HCT116 (cell line): ENCODE measurements around the gene SNX19. TPM values are rescaled to one million over a fixed set of nuclear protein-coding genes. Genes with fewer than 3 reads are reported as not detected.

Experiments
- ATAC-seq: fragments of 200-7000 bp; cut with Tn5 transposase; 2 replicates; pipeline ENCODE4 v1.9.1; 2020; ENCODE audit warnings: mild to moderate bottlenecking, moderate library complexity
- BruUV-seq: library from RNA; stranded (reverse); fragments of 400-500 nt; replicated peaks from 2 replicates; lab custom pipeline; 2021; lab: Mats Ljungman, UMichigan
- CTCF ChIA-PET: fragments of 300-600 bp; sonication (Branson Sonifier 250); formaldehyde crosslinking; loops from one replicate; lab custom pipeline; 2021; ENCODE audit warnings: antibody characterized with exemption; lab: Charles Lee
- POLR2A ChIA-PET: fragments of 300-600, 350-600 bp; sonication (Branson Sonifier 250); formaldehyde crosslinking; loops from one replicate; lab custom pipeline; 2021; ENCODE audit warnings: antibody characterized with exemption; lab: Charles Lee
- RAD21 ChIA-PET, 2 experiments: fragments of 300-600 bp; sonication (Branson Sonifier 250); formaldehyde crosslinking; loops; one replicate each; lab custom pipeline; 2023; ENCODE audit warnings: low total read pairs in 2 of 2; ENCODE audit not compliant: uncharacterized antibody in 2 of 2, unreplicated experiment in 2 of 2, low non-redundant PET in 1 of 2; lab: Charles Lee
- DNase-seq: peaks from one replicate; pipeline ENCODE4 v3.0.0-alpha.2; 2010; ENCODE audit warnings: low read depth, low spot score
- H2AFZ ChIP-seq: fragments of 200-600 bp; shearing (Covaris generic), sonication (generic); 2 replicates; pipeline ENCODE4 v1.6.1; 2017; ENCODE audit warnings: low read depth, mixed run types, mixed read lengths, antibody characterized with exemption, low read length; ENCODE audit not compliant: poor library complexity, severe bottlenecking
- H3K27ac ChIP-seq: 2 replicates; pipeline ENCODE4 v1.5.1; 2012; ENCODE audit warnings: low read depth, low read length
- H3K27me3 ChIP-seq: fragments of 200-600 bp; sonication (generic); 2 replicates; pipeline ENCODE4 v1.6.1; 2016; ENCODE audit warnings: mixed run types, low read length, mixed read lengths; ENCODE audit not compliant: insufficient read depth
- H3K36me3 ChIP-seq, 2 experiments: fragments of 200-500 bp in 1 of 2; fragments of 200-600 bp in 1 of 2; sonication (Bioruptor generic) in 1 of 2; sonication (generic) in 1 of 2; 2 replicates each; pipeline versions ENCODE4 v1.5.1 to v1.6.1; 2014 to 2016; ENCODE audit warnings: low read length in 2 of 2, inconsistent platforms in 1 of 2, mixed read lengths in 1 of 2, mixed run types in 1 of 2; ENCODE audit not compliant: insufficient read depth in 2 of 2, control insufficient read depth in 1 of 2
- H3K4me1 ChIP-seq, 2 experiments: fragments of 200-600 bp in 1 of 2; sonication (generic) in 1 of 2; 2 replicates each; pipeline versions ENCODE4 v1.5.1 to v1.6.1; 2012 to 2017; ENCODE audit warnings: low read length in 2 of 2, inconsistent platforms in 1 of 2, mild to moderate bottlenecking in 1 of 2, mixed read lengths in 1 of 2, mixed run types in 1 of 2, moderate library complexity in 1 of 2; ENCODE audit not compliant: insufficient read depth in 2 of 2, control insufficient read depth in 1 of 2
- H3K4me2 ChIP-seq: fragments of 200-600 bp; sonication (generic); 2 replicates; pipeline ENCODE4 v1.6.1; 2017; ENCODE audit warnings: mixed run types, low read length, mixed read lengths
- H3K4me3 ChIP-seq, 2 experiments: fragments of 200-600 bp in 1 of 2; sonication (generic) in 1 of 2; replicated peaks in 1 of 2; 2 replicates each; pipeline ENCODE4 v1.5.1; 2011 to 2016; ENCODE audit warnings: low read length in 2 of 2, control low read depth in 1 of 2, low read depth in 1 of 2, mild to moderate bottlenecking in 1 of 2, mixed read lengths in 1 of 2, mixed run types in 1 of 2
- H3K79me2 ChIP-seq: fragments of 200-600 bp; sonication (generic); 2 replicates; pipeline ENCODE4 v1.6.1; 2017; ENCODE audit warnings: mild to moderate bottlenecking, mixed run types, low read length, moderate library complexity, mixed read lengths; ENCODE audit not compliant: insufficient read depth
- H3K9ac ChIP-seq: fragments of 200-600 bp; sonication (generic); 2 replicates; pipeline ENCODE4 v1.6.1; 2016; ENCODE audit warnings: low read length, mixed read lengths
- H3K9me2 ChIP-seq: fragments of 200-600 bp; sonication (generic), shearing (Covaris generic); 2 replicates; pipeline ENCODE4 v1.6.1; 2017; ENCODE audit warnings: mixed run types, mild to moderate bottlenecking, moderate library complexity; ENCODE audit not compliant: insufficient read depth
- H3K9me3 ChIP-seq, 2 experiments: fragments of 200-500 bp in 1 of 2; fragments of 200-600 bp in 1 of 2; sonication (Bioruptor generic) in 1 of 2; sonication (generic) in 1 of 2; 2 replicates each; pipeline ENCODE4 v1.6.1; 2014 to 2017; ENCODE audit warnings: low read length in 2 of 2, mixed read lengths in 2 of 2, inconsistent platforms in 1 of 2, low read depth in 1 of 2, mild to moderate bottlenecking in 1 of 2, mixed run types in 1 of 2, moderate library complexity in 1 of 2; ENCODE audit not compliant: control insufficient read depth in 1 of 2, insufficient read depth in 1 of 2
- H4K20me1 ChIP-seq: fragments of 200-600 bp; sonication (generic), shearing (Covaris generic); 2 replicates; pipeline ENCODE4 v1.6.1; 2017; ENCODE audit warnings: mixed run types, mild to moderate bottlenecking, moderate library complexity; ENCODE audit not compliant: insufficient read depth
- CBX3 ChIP-seq: IDR thresholded peaks from 2 replicates; pipeline ENCODE4 v1.6.1; 2012; ENCODE audit warnings: low read depth
- CEBPB ChIP-seq: IDR thresholded peaks from 2 replicates; pipeline ENCODE4 v1.6.1; 2012; ENCODE audit warnings: low read depth
- CTCF ChIP-seq, 3 experiments: fragments of 200-600 bp in 1 of 3; sonication (generic) in 1 of 3; IDR thresholded peaks in 2 of 3; conservative IDR thresholded peaks in 1 of 3; 2 replicates each; pipeline ENCODE4 v1.5.1; 2012 to 2017; ENCODE audit warnings: low read depth in 2 of 3, low read length in 2 of 3, antibody characterized with exemption in 1 of 3, borderline replicate concordance in 1 of 3, control low read depth in 1 of 3, mild to moderate bottlenecking in 1 of 3, mixed read lengths in 1 of 3, mixed run types in 1 of 3, moderate library complexity in 1 of 3; ENCODE audit not compliant: insufficient read depth in 1 of 3
- ELF1 ChIP-seq: IDR thresholded peaks from 2 replicates; pipeline ENCODE4 v1.6.1; 2012; ENCODE audit warnings: low read depth, borderline replicate concordance
- EZH2 ChIP-seq: fragments of 200-600 bp; sonication (generic); IDR thresholded peaks from 2 replicates; pipeline ENCODE4 v1.6.1; 2017; ENCODE audit warnings: antibody characterized with exemption, mixed run types
- FOSL1 ChIP-seq: IDR thresholded peaks from 2 replicates; pipeline ENCODE4 v1.6.1; 2012; ENCODE audit warnings: low read depth
- JUND ChIP-seq: IDR thresholded peaks from 2 replicates; pipeline ENCODE4 v1.6.1; 2012
- MAX ChIP-seq: IDR thresholded peaks from 2 replicates; pipeline ENCODE4 v1.6.1; 2012
- POLR2AphosphoS5 ChIP-seq: IDR thresholded peaks from 2 replicates; pipeline ENCODE4 v1.6.1; 2011; ENCODE audit warnings: mild to moderate bottlenecking, low read depth, low read length, moderate library complexity
- RAD21 ChIP-seq: IDR thresholded peaks from 2 replicates; pipeline ENCODE4 v1.6.1; 2012; ENCODE audit warnings: low read depth, mild to moderate bottlenecking
- SIN3A ChIP-seq: IDR thresholded peaks from 2 replicates; pipeline ENCODE4 v1.6.1; 2012; ENCODE audit warnings: low read depth
- SP1 ChIP-seq: IDR thresholded peaks from 2 replicates; pipeline ENCODE4 v1.6.1; 2012; ENCODE audit warnings: low read depth
- SRF ChIP-seq: IDR thresholded peaks from 2 replicates; pipeline ENCODE4 v1.6.1; 2012; ENCODE audit warnings: low read depth
- YY1 ChIP-seq: IDR thresholded peaks from 2 replicates; pipeline ENCODE4 v1.6.1; 2011; ENCODE audit warnings: low read length, low read depth, moderate library complexity, mild to moderate bottlenecking; ENCODE audit not compliant: insufficient replicate concordance; ENCODE audit errors: extremely low read depth
- ZBTB33 ChIP-seq: IDR thresholded peaks from 2 replicates; pipeline ENCODE4 v1.6.1; 2011; ENCODE audit warnings: mild to moderate bottlenecking, low read length, moderate library complexity; ENCODE audit not compliant: insufficient replicate concordance; ENCODE audit errors: extremely low read depth
- intact Hi-C: fragments of 100-400 bp; cut with micrococcal nuclease; formaldehyde crosslinking; loops from 2 replicates; pipeline ENCODE4 v1.10.0; 2022
- total RNA-seq: library from RNA; stranded (reverse); gene quantifications from one replicate; pipeline ENCODE4 v1.2.1, GENCODE V29; 2021; ENCODE audit not compliant: unreplicated experiment
- TF ChIP-seq, protein P1 (sequence below): IDR thresholded peaks from 2 replicates; pipeline ENCODE4 v1.6.1; 2012

The SNX19 gene
- total RNA-seq, 1 experiment from 2014 or later: 25.2 TPM

DNA sequence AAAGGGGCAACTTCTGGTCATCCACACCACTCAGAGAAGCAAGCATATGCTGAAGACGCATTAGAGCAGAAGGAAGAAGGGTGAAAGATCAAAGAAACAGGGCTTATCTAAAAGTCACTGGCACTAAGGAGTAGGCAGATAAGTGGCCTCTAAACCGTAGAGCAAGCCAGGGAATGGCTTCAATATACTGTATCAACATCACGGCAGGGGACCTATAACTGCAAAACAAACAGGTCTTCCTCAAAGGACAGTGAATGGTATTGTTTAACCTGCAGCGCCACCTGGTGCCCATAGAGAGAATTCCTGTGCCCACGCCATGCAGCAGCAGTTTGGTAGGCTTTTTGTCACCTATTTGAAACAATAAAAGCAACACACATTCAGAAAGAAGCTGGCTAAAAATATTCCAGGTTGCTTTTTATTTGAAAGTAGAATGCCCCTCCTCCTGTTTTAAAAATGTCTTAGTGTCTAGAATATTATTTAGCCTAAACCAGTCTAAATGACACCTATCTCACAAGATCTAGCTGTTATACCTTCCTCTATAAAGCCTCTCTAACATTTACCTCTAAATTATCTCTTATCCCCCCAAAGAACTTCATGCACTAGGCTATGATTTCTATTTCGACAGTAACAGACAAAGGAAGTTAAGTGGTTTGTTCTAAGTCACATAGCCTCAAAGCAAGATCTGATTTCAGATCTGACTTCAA lies 21.8 kb downstream of the SNX19 start:
- no peak overlapping the region for H3K27ac ChIP-seq
- TF ChIP-seq CBX3: no peak
- peak; percentile 67 for TF ChIP-seq RAD21
- no peak for TF ChIP-seq FOSL1
- TF ChIP-seq YY1: no peak
- peak; percentile 64 to 94 (median 82); a peak in 5 of 6 replicates for TF ChIP-seq CTCF (IDR thresholded peaks at IDR 0.05 in 2 of 3, conservative IDR thresholded peaks at IDR 0.05 in 1 of 3; ENCODE audit: borderline replicate concordance in 1 of 3, insufficient read depth in 1 of 3, low read depth in 2 of 3, low read length in 2 of 3)
- no peak for TF ChIP-seq ELF1
- TF ChIP-seq, protein P1, sequence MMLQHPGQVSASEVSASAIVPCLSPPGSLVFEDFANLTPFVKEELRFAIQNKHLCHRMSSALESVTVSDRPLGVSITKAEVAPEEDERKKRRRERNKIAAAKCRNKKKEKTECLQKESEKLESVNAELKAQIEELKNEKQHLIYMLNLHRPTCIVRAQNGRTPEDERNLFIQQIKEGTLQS: no peak
- TF ChIP-seq SRF: no peak
- no peak for TF ChIP-seq POLR2AphosphoS5
- TF ChIP-seq SIN3A: no peak
- TF ChIP-seq CEBPB: no peak
- TF ChIP-seq EZH2: no peak
- TF ChIP-seq JUND: no peak
- no peak for TF ChIP-seq ZBTB33
- no peak for TF ChIP-seq MAX
- TF ChIP-seq SP1: no peak
- intact Hi-C loops: loop anchor here (1.0 to 10.0 kb wide), 3 partner anchors 32 to 680 kb away; no protein-coding TSS in a partner anchor
- H3K4me2 ChIP-seq: no peak overlapping the region
- ATAC-seq (peak; percentile 97), DNase-seq (peak; percentile 38)
- H3K4me1 ChIP-seq: no peaks in the 10 kb centered on the region
- no peaks in the 10 kb centered on the region for H3K79me2 ChIP-seq
- no peak overlapping the region for H2AFZ ChIP-seq
- peaks cover 10 to 21% of the 10 kb centered on the region in 2 experiments; a peak in 3 of 4 replicates for H3K36me3 ChIP-seq
- no peak overlapping the region for H3K4me3 ChIP-seq
- ChIA-PET RAD21 (interaction anchor here (0.6 to 0.7 kb wide), 3 partner anchors 17 to 463 kb away, joined by 3 read pairs; no protein-coding TSS in a partner anchor), POLR2A (no interaction called here), CTCF (interaction anchor here (0.8 to 1.5 kb wide), 14 partner anchors 10 to 681 kb away, joined by 3 to 10 read pairs (median 4); partner anchors contain the start of gene SNX19)
- H3K27me3 ChIP-seq: no peaks in the 10 kb centered on the region
- H3K9me3 ChIP-seq: no peaks in the 10 kb centered on the region
- H3K9me2 ChIP-seq: no peaks in the 10 kb centered on the region
- H4K20me1 ChIP-seq: no peaks in the 10 kb centered on the region
- no peak overlapping the region for H3K9ac ChIP-seq
- no TSS peak for BruUV-seq
